NOMO-1 treated with dmso at 0.1 percent for 144 hours (cell line): ENCODE data around the gene ABCB11.
"Not testable (repeated sequence)": the region's sequence is repeated elsewhere in the genome, so short reads cannot be mapped to it uniquely, and the experiment has no call there.

Source experiments
- DNase-seq: peaks from one replicate; lab custom pipeline; 2025; ENCODE audit not compliant: unreplicated experiment; lab: John Stamatoyannopoulos, UW

ABCB11 gene

GRCh38 chr2:169046440-169047151, 15.5 kb upstream of the ABCB11 start:
- no peak for DNase-seq

GRCh38 chr2:169042856-169043255, 11.7 kb upstream of the ABCB11 start:
- DNase-seq: no peak

DNA sequence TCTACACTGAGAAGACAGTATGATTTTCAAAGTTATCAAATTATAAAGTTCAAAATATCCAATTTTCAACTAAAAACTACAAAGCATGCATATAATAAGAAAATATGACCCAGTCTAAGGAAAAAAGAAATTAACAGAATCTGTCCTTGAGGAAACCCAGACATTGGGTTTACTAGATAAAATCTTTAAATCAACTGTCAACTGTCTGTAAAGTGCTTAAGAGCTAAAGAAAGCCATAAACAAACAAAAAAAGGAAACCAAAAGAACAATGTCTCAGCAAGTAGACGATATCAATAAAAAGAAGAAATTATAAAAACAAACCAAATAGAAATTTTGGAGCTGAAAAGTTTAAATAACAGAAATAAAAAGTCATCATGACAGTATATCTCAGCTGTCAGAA, 10.5 kb upstream of the ABCB11 start:
- DNase-seq: no peak

- DNase-seq: peak; percentile 66
These were observed 8.6 kb upstream of the ABCB11 start for GRCh38 chr2:169039702-169040101.

- DNase-seq: peak; percentile 73
These were observed 7.2 kb upstream of the ABCB11 start for GRCh38 chr2:169038338-169038757.

DNA sequence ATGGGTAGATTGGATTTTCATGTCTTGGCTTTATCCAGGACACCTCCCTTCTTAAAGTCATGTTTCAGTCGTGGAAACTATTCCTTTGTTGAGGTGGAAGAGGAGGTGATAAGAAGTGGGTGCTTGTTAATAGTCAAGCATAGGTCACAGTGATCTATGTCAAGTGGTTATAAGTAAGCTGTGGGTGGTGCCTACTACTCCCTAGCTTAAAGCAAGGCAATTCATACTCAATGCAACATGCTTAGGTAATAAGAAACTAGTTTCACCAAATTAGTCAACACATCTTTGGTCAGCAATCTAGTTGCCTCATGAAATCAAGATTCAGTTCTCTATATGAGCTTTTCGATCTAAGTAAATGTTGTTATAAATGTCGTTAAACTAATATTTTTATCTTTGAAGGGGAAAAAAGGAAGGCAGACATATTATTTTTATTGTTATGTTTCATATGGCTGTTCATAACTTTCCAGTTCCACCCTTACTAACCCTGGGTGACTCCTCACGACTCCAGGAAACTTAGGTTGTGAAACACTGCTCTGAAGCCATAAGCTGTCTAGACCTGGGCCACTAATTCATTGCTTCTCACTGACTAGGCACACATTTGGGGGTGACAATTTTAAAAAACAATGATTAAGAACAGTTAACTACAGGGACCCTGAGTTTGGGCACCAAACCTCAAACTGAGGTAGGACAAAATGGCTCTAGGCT, 5.8 kb upstream of the ABCB11 start:
- peak; percentile 63 for DNase-seq

- no peak for DNase-seq
These were observed 4.8 kb upstream of the ABCB11 start for GRCh38 chr2:169035887-169036286.

DNA sequence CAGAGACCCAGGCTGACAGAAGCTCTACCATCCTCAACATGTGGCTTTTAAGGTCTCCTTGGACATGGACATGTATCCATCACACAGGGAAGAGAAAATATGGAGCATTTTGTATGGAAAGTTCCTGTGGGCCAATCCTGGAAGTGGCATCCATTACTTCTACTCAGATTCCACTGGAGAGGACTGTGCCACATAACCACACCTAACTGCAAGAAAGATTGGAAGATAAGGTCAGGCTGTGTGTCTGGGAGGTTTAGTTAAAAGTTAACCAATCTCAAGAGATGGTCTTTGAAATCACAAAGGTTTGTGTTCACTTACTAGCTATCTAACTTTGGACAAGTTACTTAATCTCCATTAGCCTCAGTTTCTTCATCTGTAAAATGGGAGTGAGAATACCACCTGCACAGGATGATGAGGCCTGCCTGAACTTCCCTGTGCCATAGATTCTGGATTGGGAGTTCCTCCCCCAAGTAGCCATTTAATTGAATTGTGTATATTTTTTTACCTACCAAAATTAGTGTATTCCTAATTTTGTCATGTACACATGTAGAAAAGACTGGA, 3.9 kb upstream of the ABCB11 start:
- DNase-seq: no peak

GRCh38 chr2:169034256-169034655, 3.1 kb upstream of the ABCB11 start:
- peak; percentile 95 for DNase-seq

- DNase-seq: no peak
These were observed 1.8 kb downstream of the ABCB11 start for GRCh38 chr2:169029341-169029740.

DNA sequence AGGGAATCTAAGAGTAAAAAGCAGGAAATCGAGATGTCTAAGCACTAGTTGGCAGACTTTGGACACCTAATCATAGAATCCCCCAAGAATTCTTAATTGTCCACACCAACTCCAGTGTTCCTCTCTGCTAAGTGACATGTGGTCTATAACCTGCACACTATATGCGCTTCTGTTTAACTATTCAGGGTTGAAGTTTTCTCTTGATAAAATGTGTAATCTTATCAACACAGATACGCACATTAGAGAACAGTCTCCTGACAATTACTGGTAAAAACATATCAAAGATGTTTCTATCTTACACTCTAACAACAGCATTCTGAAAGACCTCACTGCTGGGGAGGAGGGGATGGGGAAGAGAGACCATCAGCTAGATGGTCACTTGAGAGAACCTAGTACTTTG, 3.9 kb downstream of the ABCB11 start:
- DNase-seq: no peak

GRCh38 chr2:169026056-169026455, 5.1 kb downstream of the ABCB11 start:
- no peak for DNase-seq

- no peak for DNase-seq
These were observed 8.0 kb downstream of the ABCB11 start for GRCh38 chr2:169023161-169023560.

GRCh38 chr2:169018390-169018789, 12.7 kb downstream of the ABCB11 start:
- DNase-seq: no peak

DNA sequence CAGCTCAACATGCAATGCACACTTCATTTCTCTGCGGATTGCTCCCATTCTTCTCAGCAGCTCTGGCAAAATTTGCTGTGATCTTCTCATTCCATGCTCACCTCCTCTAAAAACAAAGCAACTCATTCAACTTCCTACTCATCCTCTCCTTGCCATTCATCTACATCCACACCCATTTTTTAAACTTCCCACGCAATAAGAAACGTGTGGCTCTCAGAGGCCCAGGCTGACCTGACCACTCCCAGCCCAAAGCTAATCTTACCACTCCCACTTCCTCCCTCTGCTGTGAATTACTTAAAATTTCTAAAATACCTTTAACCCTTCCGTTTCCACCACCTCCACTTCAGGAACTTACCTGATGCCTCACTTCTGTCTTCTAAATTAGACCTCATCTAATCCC, 15.2 kb downstream of the ABCB11 start:
- no peak for DNase-seq

GRCh38 chr2:169014780-169015179, 16.3 kb downstream of the ABCB11 start:
- no peak for DNase-seq

GRCh38 chr2:169013628-169014026, 17.5 kb downstream of the ABCB11 start:
- DNase-seq: no peak

- DNase-seq: no peak
These were observed 18.1 kb downstream of the ABCB11 start for GRCh38 chr2:169012812-169013627.

DNA sequence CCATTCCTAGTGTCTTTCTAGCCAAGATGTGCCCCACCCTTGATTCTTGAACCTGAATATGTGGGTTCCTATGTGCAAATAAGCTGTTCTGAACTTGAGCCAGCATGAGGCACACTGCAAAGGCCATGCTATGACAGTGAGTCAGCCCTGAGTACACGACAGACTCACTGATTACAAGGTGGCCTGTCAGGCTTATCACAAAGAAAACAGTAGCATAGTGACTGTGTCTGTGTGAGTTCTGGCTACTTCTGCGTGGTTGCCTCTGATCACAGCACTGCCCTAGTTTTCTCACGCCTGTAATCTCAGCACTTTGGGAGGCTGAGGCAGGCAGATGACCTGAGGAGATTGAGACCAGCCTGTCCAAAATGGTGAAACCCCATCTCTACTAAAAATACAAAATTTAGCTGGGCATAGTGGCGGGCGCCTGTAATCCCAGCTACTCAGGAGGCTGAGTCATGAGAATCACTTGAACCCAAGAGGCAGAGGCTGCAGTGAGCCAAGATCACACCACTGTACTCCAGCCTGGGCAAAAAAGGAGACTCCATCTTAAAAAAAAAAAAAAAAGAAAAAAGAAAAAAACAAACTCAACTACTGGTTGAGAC, 18.8 kb downstream of the ABCB11 start:
- not testable (repeated sequence) for DNase-seq

GRCh38 chr2:169011698-169012097, 19.4 kb downstream of the ABCB11 start:
- DNase-seq: no peak
